NCI-H748 (cell line): ENCODE data around the gene HBS1L.
"Not testable (repeated sequence)": the region's sequence is repeated elsewhere in the genome, so short reads cannot be mapped to it uniquely, and the experiment has no call there.

Experiments used
- DNase-seq: peaks from one replicate; lab custom pipeline; 2025; ENCODE audit not compliant: unreplicated experiment; lab: John Stamatoyannopoulos, UW

The HBS1L gene

GRCh38 chr6:135075018-135075417 lies 20.4 kb upstream of the HBS1L start:
- no peak for DNase-seq

DNA sequence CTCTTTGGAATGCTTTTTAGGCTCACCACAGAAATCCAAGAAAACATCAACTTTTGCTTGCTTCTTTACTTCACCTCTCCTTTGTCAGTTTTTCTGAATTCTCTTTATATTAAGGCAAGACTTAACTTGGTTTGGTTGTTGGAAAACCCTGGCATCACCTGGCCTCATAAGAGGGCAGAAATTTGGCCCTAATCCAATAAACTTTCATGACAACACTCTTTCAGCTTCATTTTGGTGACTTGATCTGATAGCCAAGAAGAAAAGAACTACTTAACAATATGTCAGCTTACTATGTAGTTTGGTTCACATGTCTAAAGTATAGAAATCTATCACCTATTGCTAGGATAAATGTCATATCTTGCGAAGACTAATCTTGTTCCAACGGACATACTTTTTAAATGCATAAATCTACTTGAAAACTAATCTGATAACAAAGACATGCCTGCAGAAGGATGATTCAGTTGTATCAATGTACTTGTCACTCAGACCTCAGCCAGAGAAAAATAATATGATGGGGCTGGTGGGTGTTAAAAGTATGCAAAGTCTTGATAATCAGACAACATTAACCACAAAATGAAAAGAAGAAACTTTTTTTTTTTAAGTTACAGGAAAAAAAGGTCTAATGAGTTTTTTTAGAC lies 19.3 kb upstream of the HBS1L start:
- DNase-seq: no peak

- no peak for DNase-seq
These were observed 18.6 kb upstream of the HBS1L start for GRCh38 chr6:135073217-135073616.

DNA sequence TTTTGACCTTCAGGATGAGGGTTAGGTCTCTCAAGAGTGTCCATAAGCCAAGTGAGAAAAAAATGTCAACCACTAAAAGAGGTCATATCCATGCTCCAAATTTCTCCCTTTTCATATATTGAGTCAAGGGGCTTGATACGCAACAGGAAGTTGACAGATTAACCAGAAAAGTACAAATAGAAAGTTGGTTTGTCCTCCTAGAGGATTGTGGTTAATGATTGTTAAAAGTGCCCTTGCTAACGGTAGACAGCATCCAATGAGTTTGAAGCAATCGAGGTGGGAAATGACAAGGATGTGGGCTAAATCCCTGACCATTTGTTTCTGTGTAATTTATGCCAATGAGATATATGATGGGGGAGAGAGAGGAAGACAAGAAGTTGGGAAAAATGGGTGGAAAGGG lies 18.1 kb upstream of the HBS1L start:
- DNase-seq: no peak

DNA sequence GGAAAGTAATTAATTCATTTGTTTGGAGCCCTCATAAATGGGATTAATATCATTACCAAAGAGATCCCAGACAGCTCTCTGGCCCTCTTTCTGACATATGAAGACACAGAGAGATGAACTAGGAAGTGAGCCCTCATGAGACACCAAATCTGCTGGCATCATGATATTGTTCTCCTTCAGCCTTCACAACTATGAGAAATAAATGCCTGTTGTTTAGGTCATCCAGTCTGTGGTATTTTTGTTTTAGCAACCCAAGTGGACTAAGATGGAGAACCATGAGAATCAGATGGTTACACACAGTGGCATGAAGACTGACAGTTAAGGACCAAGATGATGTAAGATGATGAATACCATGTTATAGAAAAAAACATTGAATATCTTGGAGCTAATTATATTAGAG lies 16.9 kb upstream of the HBS1L start:
- DNase-seq: no peak

DNA sequence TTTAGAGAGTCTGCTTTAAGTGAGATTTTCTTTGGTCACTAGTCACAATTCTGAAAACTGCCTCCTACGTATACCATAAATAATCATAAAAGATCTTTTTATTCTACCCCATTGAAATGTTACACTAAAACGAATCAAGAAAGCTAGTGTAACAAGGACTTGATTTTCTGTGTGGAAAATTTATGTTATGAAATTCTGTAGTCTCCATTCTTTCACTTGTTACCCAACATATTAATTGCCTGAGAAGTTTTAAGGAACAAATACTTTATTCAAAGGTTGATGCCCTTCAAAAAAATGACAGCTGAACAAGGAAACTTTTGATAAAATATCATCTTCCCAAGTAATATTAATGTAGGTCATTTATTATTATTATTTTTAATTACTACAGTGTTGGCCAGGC lies 13.3 kb upstream of the HBS1L start:
- DNase-seq: no peak

DNA sequence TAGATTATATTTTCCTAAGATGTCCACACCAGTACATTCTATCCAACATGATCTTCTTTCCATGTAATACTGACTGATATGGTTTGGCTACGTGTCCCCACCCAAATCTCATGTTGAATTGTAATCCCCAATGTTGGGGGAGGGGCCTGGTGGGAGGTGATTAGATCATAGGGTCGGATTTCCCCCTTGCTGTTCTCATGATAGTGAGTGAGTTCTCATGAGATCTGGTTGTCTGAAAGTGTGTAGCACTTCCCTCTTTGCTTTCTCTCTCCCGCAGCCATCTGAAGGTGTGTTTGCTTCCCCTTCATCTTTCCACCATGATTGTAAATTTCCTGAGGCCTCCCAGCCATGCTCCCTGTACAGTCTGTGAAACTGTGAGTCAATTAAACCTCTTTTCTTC lies 12.2 kb upstream of the HBS1L start:
- DNase-seq: no peak

- no peak for DNase-seq
These were observed 11.8 kb upstream of the HBS1L start for GRCh38 chr6:135066397-135066796.

DNA sequence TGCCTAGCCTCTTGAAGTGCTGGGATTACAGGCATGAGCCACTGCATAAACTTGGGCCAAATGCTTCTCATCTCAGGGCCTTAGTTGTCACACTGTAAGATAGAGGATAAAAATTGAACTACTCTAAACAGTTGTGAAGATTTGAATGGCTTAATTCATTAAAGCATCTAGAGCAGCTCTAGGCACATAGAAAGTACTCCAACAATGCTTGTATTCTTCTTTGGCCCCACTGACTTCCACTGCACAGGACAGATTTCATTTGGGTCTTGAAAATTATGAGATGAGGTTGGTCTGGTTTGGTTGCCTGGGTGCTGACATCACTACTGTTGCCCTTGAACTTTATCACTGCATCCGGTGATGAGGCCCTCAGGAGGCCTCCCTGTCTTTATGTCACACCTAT lies 10.0 kb upstream of the HBS1L start:
- DNase-seq: no peak

GRCh38 chr6:135063926-135064325 lies 9.3 kb upstream of the HBS1L start:
- DNase-seq: no peak

- DNase-seq: peak; percentile 66
These were observed 8.1 kb upstream of the HBS1L start for GRCh38 chr6:135062735-135063134.

- DNase-seq: no peak
These were observed 5.5 kb upstream of the HBS1L start for GRCh38 chr6:135060076-135060475.

- not testable (repeated sequence) for DNase-seq
These were observed 3.7 kb upstream of the HBS1L start for GRCh38 chr6:135058299-135058698.

- DNase-seq: no peak
These were observed 2.0 kb upstream of the HBS1L start for GRCh38 chr6:135056632-135057031.

DNA sequence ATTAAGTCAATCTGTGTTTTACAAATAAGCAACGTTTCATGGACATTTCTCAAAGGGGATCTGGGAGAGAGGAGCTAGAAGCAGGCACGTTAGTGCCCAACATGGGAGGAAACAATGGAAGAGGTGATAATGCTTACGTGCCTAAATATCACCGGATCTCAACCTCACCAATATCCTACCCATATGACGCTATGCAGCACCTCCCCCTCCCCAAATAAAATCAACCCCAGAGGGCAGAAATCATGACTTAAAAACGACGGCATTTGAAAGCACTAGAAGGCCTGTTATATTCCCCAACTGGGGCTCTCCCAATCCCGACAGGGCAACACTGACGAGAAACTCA lies 425 bp downstream of the HBS1L start:
- DNase-seq: peak; percentile 54

- DNase-seq: no peak
These were observed 1.2 kb downstream of the HBS1L start for GRCh38 chr6:135053406-135053805.

DNA sequence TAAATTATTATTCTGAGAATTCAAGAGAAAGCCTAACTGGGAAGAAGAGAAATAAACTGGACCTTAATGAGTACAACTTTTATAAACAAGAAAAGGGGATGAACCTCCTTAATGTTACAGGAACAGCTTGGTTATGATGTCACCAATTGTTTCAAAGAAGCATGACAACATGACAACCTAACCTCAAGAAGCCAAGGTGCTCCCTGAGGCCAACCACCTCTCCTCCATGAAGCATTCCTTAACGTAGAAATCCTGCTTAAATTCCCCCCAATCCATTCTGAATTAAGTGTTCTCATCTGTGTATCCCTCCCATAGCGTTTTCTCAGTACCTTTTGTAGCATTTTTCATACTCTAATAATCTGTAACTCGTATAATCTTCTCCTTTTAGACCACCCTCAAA lies 1.7 kb downstream of the HBS1L start:
- no peak for DNase-seq

GRCh38 chr6:135048915-135049314 lies 5.7 kb downstream of the HBS1L start:
- DNase-seq: no peak

- no peak for DNase-seq
These were observed 7.3 kb downstream of the HBS1L start for GRCh38 chr6:135047336-135047735.

GRCh38 chr6:135046912-135047311 lies 7.7 kb downstream of the HBS1L start:
- DNase-seq: no peak

DNA sequence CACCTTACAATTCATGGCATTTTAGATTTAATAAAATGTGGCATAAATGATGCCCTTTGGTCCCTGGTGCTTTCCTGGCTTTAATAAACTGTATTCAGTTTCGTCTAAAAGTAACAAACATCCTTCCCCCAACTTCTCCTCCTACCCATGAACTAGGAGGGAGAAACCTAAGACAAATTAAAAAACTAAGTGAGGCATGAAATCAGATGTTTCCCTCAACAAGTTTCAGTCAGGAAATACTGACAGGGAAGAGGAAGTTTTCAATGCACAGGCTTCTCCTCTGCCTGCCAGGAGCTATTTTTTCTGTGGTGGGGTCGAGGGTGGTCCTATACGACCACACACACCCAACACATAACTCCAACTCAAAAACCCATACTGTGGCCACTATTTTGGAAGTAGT lies 10.0 kb downstream of the HBS1L start:
- no peak for DNase-seq

- no peak for DNase-seq
These were observed 10.8 kb downstream of the HBS1L start for GRCh38 chr6:135043846-135044245.

DNA sequence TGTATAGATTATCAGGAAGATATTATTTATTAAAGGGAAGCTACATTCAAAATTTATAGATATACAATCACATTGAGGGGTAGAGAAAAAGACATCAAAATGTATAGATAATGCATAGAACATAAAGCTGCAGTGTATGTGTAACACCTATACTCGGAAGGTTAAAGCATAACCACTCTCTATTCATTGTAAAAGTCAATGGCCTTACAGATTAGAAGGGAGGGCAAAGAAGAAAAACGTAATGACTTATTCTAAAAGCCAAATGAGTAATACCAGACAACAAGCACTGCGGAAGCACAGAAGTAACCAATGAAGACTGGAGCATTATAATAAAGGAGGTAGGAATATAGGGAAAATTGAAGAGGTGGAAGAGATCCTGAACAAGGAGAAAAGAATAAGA lies 11.3 kb downstream of the HBS1L start:
- no peak for DNase-seq

- no peak for DNase-seq
These were observed 16.3 kb downstream of the HBS1L start for GRCh38 chr6:135038335-135038734.
